ENCODE results near the gene SLC38A11. TPM values are rescaled to one million over a fixed set of nuclear protein-coding genes. Genes with fewer than 3 reads are reported as not detected.

Gene SLC38A11
- total RNA-seq, 1 experiment from 2014 or later: not detected

DNA sequence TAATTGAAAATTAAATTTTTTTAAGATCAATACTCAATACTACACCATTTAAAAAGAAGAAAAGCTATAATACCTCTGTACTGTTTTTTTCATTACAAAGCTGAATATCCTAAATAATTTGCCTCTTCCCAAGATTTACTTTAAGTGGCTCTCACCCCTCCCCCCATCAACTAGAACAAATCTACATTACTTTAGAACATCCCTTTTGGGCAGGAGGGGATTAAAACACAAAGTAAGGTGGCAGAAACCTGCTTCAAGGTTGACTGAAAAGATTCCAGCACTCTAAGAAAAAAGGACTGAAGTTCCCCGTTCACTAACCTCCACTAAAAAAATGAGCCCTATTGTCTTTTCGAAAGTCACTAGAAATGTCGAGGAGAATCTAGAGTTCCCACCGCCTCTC, 42.3 kb downstream of the SLC38A11 start:
- Histone ChIP-seq H2AFZ (ENCODE audit: low read depth, low read length, poor library complexity, severe bottlenecking) (peak overlapping the region; percentile 10), H3K4me1 (ENCODE audit: control insufficient read depth in 1 of 2, insufficient read depth in 2 of 2, low read length in 2 of 2) (peaks cover 0 to 4% of the 10 kb centered on the region in 2 experiments; a peak in 2 of 4 replicates), H3K36me3 (ENCODE audit: control insufficient read depth in 1 of 2, insufficient read depth in 2 of 2, low read length in 2 of 2) (no peaks in the 10 kb centered on the region), H3K9me3 (ENCODE audit: control insufficient read depth in 1 of 2, insufficient read depth in 1 of 2, low read depth in 1 of 2, low read length in 2 of 2) (no peaks in the 10 kb centered on the region), H3K4me2 (ENCODE audit: low read length) (no peak overlapping the region), H3K4me3 (replicated peaks in 1 of 2; ENCODE audit: low read depth in 1 of 2, low read length in 2 of 2) (no peak overlapping the region), H4K20me1 (ENCODE audit: insufficient read depth) (no peaks in the 10 kb centered on the region), H3K79me2 (ENCODE audit: insufficient read depth, low read length) (no peaks in the 10 kb centered on the region), H3K27ac (ENCODE audit: low read depth, low read length) (no peak overlapping the region), H3K9ac (ENCODE audit: low read length) (no peak overlapping the region), H3K9me2 (ENCODE audit: insufficient read depth) (no peaks in the 10 kb centered on the region), H3K27me3 (ENCODE audit: insufficient read depth, low read length) (no peaks in the 10 kb centered on the region)
- intact Hi-C loops (cut with micrococcal nuclease): no loop called here
- ChIA-PET POLR2A (interaction anchor here (0.9 kb wide), 1 partner anchor 71 kb away, joined by 3 read pairs; no protein-coding TSS in a partner anchor), CTCF (interaction anchor here (0.6 to 1.7 kb wide), 9 partner anchors 8 to 199 kb away, joined by 3 to 12 read pairs (median 6); partner anchors contain the start of gene COBLL1), RAD21 (ENCODE audit: low non-redundant PET in 1 of 2, low total read pairs in 2 of 2, uncharacterized antibody in 2 of 2, unreplicated experiment in 2 of 2) (no interaction called here)
- no peak for TF ChIP-seq POLR2A (IDR thresholded peaks at IDR 0.05; ENCODE audit: borderline replicate concordance, extremely low read depth, insufficient read depth, insufficient read length)
- TF ChIP-seq CBX3 (IDR thresholded peaks at IDR 0.05; ENCODE audit: low read depth): no peak
- TF ChIP-seq, protein P1, sequence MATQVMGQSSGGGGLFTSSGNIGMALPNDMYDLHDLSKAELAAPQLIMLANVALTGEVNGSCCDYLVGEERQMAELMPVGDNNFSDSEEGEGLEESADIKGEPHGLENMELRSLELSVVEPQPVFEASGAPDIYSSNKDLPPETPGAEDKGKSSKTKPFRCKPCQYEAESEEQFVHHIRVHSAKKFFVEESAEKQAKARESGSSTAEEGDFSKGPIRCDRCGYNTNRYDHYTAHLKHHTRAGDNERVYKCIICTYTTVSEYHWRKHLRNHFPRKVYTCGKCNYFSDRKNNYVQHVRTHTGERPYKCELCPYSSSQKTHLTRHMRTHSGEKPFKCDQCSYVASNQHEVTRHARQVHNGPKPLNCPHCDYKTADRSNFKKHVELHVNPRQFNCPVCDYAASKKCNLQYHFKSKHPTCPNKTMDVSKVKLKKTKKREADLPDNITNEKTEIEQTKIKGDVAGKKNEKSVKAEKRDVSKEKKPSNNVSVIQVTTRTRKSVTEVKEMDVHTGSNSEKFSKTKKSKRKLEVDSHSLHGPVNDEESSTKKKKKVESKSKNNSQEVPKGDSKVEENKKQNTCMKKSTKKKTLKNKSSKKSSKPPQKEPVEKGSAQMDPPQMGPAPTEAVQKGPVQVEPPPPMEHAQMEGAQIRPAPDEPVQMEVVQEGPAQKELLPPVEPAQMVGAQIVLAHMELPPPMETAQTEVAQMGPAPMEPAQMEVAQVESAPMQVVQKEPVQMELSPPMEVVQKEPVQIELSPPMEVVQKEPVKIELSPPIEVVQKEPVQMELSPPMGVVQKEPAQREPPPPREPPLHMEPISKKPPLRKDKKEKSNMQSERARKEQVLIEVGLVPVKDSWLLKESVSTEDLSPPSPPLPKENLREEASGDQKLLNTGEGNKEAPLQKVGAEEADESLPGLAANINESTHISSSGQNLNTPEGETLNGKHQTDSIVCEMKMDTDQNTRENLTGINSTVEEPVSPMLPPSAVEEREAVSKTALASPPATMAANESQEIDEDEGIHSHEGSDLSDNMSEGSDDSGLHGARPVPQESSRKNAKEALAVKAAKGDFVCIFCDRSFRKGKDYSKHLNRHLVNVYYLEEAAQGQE (IDR thresholded peaks at IDR 0.05; ENCODE audit: low read depth): no peak
- TF ChIP-seq, protein P2, sequence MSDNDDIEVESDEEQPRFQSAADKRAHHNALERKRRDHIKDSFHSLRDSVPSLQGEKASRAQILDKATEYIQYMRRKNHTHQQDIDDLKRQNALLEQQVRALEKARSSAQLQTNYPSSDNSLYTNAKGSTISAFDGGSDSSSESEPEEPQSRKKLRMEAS (IDR thresholded peaks at IDR 0.05): no peak
- no peak for TF ChIP-seq POLR2AphosphoS5 (IDR thresholded peaks at IDR 0.05; ENCODE audit: low read depth, low read length)
- TF ChIP-seq CEBPB (IDR thresholded peaks at IDR 0.05; ENCODE audit: low read depth): no peak
- no peak for TF ChIP-seq EZH2phosphoT487 (IDR thresholded peaks at IDR 0.05; ENCODE audit: borderline replicate concordance)
- no peak for TF ChIP-seq RAD21 (IDR thresholded peaks at IDR 0.05; ENCODE audit: low read depth)
- no peak for TF ChIP-seq FOSL1 (IDR thresholded peaks at IDR 0.05; ENCODE audit: low read depth)
- TF ChIP-seq, protein P3, sequence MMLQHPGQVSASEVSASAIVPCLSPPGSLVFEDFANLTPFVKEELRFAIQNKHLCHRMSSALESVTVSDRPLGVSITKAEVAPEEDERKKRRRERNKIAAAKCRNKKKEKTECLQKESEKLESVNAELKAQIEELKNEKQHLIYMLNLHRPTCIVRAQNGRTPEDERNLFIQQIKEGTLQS (IDR thresholded peaks at IDR 0.05): no peak
- no peak for TF ChIP-seq EZH2 (IDR thresholded peaks at IDR 0.05)
- TF ChIP-seq, protein P4, sequence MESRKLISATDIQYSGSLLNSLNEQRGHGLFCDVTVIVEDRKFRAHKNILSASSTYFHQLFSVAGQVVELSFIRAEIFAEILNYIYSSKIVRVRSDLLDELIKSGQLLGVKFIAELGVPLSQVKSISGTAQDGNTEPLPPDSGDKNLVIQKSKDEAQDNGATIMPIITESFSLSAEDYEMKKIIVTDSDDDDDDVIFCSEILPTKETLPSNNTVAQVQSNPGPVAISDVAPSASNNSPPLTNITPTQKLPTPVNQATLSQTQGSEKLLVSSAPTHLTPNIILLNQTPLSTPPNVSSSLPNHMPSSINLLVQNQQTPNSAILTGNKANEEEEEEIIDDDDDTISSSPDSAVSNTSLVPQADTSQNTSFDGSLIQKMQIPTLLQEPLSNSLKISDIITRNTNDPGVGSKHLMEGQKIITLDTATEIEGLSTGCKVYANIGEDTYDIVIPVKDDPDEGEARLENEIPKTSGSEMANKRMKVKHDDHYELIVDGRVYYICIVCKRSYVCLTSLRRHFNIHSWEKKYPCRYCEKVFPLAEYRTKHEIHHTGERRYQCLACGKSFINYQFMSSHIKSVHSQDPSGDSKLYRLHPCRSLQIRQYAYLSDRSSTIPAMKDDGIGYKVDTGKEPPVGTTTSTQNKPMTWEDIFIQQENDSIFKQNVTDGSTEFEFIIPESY (IDR thresholded peaks at IDR 0.05; ENCODE audit: extremely low read depth, insufficient replicate concordance, low read length): no peak
- TF ChIP-seq SP1 (IDR thresholded peaks at IDR 0.05; ENCODE audit: low read depth): no peak
- TF ChIP-seq EGR1 (IDR thresholded peaks at IDR 0.05; ENCODE audit: low read depth): no peak
- TF ChIP-seq SRF (IDR thresholded peaks at IDR 0.05; ENCODE audit: low read depth): no peak
- TF ChIP-seq, protein P5, sequence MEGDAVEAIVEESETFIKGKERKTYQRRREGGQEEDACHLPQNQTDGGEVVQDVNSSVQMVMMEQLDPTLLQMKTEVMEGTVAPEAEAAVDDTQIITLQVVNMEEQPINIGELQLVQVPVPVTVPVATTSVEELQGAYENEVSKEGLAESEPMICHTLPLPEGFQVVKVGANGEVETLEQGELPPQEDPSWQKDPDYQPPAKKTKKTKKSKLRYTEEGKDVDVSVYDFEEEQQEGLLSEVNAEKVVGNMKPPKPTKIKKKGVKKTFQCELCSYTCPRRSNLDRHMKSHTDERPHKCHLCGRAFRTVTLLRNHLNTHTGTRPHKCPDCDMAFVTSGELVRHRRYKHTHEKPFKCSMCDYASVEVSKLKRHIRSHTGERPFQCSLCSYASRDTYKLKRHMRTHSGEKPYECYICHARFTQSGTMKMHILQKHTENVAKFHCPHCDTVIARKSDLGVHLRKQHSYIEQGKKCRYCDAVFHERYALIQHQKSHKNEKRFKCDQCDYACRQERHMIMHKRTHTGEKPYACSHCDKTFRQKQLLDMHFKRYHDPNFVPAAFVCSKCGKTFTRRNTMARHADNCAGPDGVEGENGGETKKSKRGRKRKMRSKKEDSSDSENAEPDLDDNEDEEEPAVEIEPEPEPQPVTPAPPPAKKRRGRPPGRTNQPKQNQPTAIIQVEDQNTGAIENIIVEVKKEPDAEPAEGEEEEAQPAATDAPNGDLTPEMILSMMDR (IDR thresholded peaks at IDR 0.05 in 2 of 3, conservative IDR thresholded peaks at IDR 0.05 in 1 of 3; ENCODE audit: borderline replicate concordance in 1 of 3, insufficient read depth in 1 of 3, low read depth in 2 of 3, low read length in 2 of 3): no peak
- BruUV-seq (replicated peaks): no TSS peak
- DNase-seq (ENCODE audit: low read depth, low spot score): no peak
- ATAC-seq: no peak

Measured in HCT116 (cell line).